CD4-positive, alpha-beta T cell treated with Interleukin-21 for 1 hour (primary cell): ENCODE data around the gene STRADB.
"Not testable (repeated sequence)": the region's sequence is repeated elsewhere in the genome, so short reads cannot be mapped to it uniquely, and the experiment has no call there.

ENCODE experiments used
- DNase-seq: peaks from one replicate; pipeline ENCODE4 v3.0.0-alpha.2; 2020

The STRADB gene, protein sequence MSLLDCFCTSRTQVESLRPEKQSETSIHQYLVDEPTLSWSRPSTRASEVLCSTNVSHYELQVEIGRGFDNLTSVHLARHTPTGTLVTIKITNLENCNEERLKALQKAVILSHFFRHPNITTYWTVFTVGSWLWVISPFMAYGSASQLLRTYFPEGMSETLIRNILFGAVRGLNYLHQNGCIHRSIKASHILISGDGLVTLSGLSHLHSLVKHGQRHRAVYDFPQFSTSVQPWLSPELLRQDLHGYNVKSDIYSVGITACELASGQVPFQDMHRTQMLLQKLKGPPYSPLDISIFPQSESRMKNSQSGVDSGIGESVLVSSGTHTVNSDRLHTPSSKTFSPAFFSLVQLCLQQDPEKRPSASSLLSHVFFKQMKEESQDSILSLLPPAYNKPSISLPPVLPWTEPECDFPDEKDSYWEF

DNA sequence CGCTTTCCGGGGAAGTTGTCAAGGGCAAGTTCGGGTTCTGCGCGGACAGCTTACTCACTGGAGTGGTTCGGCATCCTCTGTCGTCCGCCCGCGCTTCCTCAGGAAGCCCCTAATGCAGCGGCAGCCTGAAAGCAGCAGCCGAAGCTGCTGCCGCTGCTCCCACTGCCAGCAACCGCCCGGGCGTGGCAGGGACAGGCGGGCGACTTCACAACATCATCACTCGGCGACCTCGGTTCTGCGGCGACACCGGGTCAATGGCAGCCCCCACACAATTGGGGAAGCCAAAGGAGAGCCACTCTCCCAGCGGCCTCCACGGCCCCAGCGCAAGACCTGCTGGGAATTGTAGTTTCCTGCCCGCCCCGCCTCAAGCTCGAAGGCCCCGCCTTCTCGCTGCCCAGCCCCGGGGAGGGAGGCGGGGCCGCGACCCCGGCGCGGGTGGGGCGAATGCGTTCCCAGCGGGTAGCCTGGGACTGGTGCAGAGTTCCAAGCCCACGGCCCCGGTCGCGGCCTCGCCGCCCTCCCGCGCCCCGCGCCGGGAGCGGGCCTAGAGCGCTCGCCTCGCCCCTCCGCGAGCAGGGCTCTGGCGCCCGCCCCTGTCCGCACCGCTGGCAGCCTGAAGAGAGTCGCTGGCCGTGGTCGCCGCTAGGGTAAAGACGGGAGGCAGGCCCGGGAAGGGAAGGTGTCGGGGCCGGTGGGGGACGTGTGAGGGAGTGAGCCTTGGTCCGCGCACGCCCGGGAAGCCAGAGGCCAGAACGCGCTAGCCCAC is at the start of gene STRADB, which contains the start of gene TRAK2:
Gene STRADB (plus strand): TSS at position 449 of the 766 bp plus-strand sequence. CDS start 3,101 bp downstream, outside the sequence.
Gene TRAK2 (minus strand): TSS at position 167 of the 766 bp plus-strand sequence. CDS start 30,951 bp downstream, outside the sequence.
- peak; percentile 97 for DNase-seq

GRCh38 chr2:201401815-201402214 is 49.7 kb upstream of the STRADB start:
- DNase-seq = no peak

DNA sequence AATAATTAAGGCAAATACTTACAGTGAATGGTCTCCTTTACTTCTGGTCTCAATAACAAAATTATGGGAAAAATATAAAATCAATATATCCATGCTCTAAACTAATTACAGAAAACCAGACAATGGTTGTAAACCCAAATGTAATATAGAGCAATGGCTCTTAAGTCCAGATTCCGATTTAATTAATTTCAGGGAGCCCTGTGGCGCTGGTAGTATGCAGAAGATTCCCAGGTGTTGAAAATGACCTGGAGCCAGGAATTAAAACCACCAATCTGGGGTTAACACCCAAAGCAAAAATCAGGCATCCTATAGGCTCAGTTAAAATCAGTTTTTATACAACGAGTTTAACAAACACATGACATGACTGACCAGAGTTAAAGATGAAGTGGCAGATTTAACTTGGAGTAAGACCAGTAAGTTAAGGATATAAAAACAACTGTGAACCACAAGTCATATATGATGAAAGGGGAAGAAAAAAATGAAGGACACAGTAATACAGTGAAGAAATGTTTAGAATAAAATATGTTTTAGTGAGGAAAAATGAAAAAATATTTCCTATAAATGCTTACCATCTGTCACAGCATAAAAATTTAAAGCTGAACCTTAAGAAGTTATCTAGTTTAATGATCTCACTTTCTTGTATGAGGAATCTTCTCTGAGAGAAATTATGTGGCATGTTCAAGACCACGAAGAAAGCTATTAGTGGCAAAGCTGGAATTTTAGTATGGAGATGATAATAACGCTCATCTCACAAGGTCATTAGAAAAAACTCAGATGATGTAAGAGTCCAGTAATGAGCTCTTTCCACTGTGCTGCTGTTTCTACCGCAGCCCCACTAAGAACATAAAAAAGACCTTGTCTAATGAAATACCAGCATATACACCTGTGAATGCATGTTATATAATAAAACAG is 48.6 kb upstream of the STRADB start:
- DNase-seq = no peak

- DNase-seq = no peak
These were observed 47.7 kb upstream of the STRADB start for GRCh38 chr2:201403880-201404279.

GRCh38 chr2:201404699-201405280 is 46.8 kb upstream of the STRADB start:
- no peak for DNase-seq

DNA sequence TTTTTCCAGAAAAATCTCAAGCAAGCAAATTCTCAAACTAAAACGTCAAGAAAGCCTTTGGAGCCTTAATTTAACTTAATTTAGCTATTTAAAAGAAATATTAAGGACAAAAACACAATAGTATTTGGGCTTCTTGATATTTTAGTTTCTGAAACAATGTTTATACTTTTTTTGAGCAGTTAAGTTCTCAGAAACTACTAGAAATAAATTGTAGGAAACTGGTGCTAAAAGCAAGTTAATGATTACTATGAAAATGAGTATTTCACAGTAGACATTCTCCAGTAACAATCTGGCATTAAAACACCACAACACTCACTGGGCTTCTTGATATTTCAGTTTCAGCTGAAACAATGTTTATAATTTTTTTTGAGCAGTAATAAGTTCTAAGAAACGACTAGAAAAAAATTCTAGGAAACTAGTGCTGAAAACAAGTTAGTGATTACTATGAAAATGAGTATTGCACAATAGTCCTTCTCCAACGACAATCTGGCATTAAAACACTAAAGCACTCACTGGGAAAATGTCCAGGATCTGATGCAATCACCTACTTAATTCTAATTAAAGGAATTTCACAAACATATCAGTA is 45.4 kb upstream of the STRADB start:
- no peak for DNase-seq

DNA sequence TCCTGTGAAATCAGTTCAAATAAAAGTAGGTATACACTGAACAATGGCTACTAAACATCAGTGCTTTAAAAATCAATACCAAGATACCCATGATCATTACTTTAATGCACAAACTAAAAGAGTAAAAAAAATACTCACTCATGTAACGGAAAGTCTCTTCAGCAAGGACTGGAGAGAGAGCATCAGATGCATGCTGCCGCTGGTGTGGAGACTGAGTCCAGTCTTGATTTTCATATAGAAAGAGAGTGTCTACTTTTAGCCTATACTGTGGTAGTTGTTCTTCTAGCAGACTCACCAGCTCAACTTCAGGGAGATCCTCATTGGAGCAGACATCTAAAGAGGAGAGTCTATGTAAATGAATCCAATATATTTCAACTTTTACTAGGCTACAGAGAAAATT is 44.3 kb upstream of the STRADB start:
- no peak for DNase-seq

- DNase-seq = no peak
These were observed 42.6 kb upstream of the STRADB start for GRCh38 chr2:201408931-201409330.

DNA sequence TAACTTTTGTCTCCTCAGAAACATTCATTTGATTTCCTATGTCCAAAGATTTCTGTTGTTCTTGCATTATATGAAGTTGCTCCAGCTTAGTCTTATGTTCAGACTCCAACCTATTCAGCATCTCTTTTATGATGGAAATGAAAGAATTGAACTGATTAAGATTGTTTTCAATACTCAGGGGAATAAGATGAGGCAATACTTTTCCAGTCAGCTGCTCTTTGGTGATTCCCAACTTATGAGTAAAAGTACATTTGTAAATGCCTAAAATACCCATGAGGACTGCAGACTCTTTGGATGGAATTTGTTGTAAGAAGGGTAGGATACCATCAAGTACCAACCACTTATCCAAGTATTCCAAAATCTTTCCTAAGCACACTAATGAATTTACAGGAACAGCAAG is 40.1 kb upstream of the STRADB start:
- DNase-seq = no peak

DNA sequence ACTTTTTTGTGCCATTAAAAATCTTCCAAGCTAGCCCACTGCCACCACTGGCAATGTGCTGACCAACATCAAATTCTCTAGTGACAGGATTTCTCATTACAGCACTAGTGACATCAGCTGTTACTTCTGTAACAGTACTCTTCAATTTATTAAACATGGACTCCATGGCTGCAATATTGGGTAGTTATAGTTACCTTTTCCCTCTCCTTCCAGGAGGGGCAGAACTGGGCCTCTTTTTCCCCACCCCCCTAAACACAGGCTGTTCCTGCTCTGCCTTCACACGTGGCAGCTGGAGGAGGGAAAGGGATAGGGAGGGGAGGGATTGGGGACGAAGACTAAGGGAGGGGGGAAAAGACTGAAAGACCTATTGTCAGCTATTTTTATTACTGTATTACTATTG is 38.4 kb upstream of the STRADB start:
- DNase-seq = no peak

DNA sequence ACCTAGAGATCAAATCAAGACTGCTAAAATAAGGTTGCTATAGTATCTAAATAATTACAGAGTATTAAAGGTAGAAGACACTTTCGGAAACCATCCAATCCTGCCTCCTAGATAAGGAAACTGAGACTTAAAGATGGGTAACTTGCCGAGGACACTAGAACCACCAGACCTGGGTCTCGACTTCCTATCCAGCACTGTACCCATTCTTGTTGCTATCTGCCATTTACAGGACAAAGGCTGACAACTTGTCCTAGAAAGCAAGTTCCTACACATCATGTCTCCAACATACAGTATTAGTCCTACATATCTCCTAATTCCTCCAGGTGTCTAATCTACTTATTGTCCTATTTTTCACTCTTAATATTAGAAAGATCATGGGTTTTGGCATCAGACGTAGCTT is 38.0 kb upstream of the STRADB start:
- no peak for DNase-seq

GRCh38 chr2:201414099-201415023 is 37.2 kb upstream of the STRADB start:
- peak; percentile 51 for DNase-seq

DNA sequence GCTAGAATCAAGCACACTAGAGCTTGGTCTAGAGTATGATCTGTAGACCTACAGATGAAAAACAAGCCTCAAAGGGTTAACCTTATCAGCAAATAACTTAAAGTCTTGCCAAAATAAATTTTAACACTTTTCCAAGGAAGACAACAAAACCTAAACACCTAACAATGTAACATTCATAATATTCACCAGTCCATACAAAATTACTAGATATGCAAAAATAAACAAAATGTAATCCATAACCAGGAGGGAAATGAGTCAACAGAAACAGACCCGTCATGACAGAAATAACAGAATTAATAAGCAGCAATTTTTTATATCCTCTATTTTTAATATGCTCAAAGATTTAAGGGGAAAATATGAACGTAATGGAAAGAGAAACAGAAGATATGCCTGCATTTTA is 36.4 kb upstream of the STRADB start:
- no peak for DNase-seq

GRCh38 chr2:201419057-201419635 is 32.4 kb upstream of the STRADB start:
- DNase-seq = no peak

DNA sequence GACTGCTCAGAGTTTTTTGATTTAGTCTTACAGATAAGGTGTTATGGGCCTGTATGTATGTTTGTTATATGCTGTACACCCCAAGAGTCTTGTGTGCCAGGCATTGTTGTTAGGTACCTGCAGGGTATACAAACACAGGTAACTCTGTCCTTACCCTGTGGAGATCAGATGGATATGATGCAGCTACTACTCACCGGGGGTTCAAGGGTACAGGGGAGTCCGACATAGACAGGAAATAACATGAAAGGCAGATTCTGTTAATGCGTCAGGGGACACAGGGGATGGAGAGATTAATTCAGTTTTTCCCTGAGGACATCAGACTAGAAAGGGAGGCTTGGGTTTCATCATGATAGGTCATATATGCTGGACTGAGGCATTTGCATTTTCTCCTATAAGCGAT is 31.6 kb upstream of the STRADB start:
- DNase-seq = no peak

- no peak for DNase-seq
These were observed 31.0 kb upstream of the STRADB start for GRCh38 chr2:201420442-201421113.

DNA sequence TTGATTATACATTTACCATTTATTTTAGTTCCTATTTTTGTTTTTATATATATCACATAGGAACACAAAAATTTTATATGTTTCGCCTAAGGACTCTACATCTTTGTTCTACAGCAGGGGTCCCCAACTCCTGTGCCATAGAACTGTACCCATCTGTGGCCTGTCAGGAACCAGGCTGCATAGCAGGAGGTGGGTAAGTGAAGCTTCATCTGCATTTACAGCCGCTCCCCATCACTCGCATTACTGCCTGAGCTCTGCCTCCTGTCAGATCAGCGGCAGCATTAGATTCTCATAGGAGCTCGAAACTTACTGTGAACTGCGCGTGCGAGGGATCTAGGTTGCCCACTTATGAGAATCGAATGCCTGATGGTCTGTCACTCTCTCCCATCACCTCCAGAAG is 25.6 kb upstream of the STRADB start:
- DNase-seq = no peak

GRCh38 chr2:201428366-201428765 is 23.2 kb upstream of the STRADB start:
- not testable (repeated sequence) for DNase-seq

DNA sequence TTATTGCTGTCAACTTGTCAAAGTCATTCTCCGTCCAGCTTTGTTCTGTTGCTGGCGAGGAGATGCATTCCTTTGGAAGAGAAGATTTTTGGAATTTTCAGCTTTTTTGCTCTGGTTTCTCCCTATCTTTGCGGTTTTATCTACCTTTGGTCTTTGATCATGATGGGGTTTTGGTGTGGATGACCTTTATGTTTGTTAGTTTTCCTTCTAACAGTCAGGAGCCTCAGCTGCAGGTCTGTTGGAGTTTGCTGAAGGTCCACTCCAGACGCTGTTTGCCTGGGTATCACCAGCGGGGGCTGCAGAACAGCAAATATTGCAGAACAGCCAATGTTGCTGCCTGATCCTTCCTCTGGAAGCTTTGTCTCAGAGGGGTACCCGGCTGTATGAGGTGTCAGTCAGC is 21.7 kb upstream of the STRADB start:
- not testable (repeated sequence) for DNase-seq

- not testable (repeated sequence) for DNase-seq
These were observed 21.2 kb upstream of the STRADB start for GRCh38 chr2:201430322-201430721.
